Body of pancreas (tissue), 4 donors: ENCODE measurements around the gene WWC2.

Experiments
- CTCF ChIP-seq, 7 experiments: fragments of 450-650 bp in 4 of 7; fragments of 200-600 bp in 3 of 7; sonication (generic) in 3 of 7; IDR thresholded peaks; one replicate each; pipeline ENCODE4 v1.5.1; 2016 to 2019; ENCODE audit warnings: antibody characterized with exemption in 7 of 7
- POLR2A ChIP-seq, 3 donors: fragments of 450-650 bp; IDR thresholded peaks; one replicate each; pipeline ENCODE4 v1.6.1; 2016; ENCODE audit warnings: antibody characterized with exemption in 3 of 3, mild to moderate bottlenecking in 2 of 3

GRCh38 chr4:183288955-183289354 is 189.9 kb downstream of the WWC2 start:
- TF ChIP-seq CTCF (IDR thresholded peaks at IDR 0.05) (no peak), POLR2A (IDR thresholded peaks at IDR 0.05) (no peak)
